ENCODE measurements around the gene HES7.
A peak's percentile ranks its signal among the peaks of the same experiment; 100 is the strongest.

HES7 gene

GRCh38 chr17:8141045-8141444 lies 17.1 kb upstream of the HES7 start:
- Mint-ChIP-seq H3K27me3 (peaks cover 2% of the 10 kb centered on the region), H3K9me3 (ENCODE audit: low read depth) (no peaks in the 10 kb centered on the region), H3K4me1 (ENCODE audit: low read depth) (peaks cover 2% of the 10 kb centered on the region), H3K4me3 (no peak overlapping the region), H3K36me3 (no peaks in the 10 kb centered on the region), H3K27ac (no peak overlapping the region)

- Mint-ChIP-seq H3K27me3 (peaks cover 2% of the 10 kb centered on the region), H3K36me3 (no peaks in the 10 kb centered on the region), H3K4me1 (ENCODE audit: low read depth) (peaks cover 2% of the 10 kb centered on the region), H3K4me3 (no peak overlapping the region), H3K9me3 (ENCODE audit: low read depth) (no peaks in the 10 kb centered on the region), H3K27ac (peak overlapping the region; percentile 28)
Measured at GRCh38 chr17:8140065-8141029, 16.4 kb upstream of the HES7 start.

GRCh38 chr17:8138672-8139371 lies 14.9 kb upstream of the HES7 start:
- H3K27ac Mint-ChIP-seq = no peak overlapping the region
- H3K4me3 Mint-ChIP-seq = no peak overlapping the region
- H3K27me3 Mint-ChIP-seq = peaks cover 2% of the 10 kb centered on the region
- peaks cover 2% of the 10 kb centered on the region for H3K4me1 Mint-ChIP-seq (ENCODE audit: low read depth)
- no peaks in the 10 kb centered on the region for H3K36me3 Mint-ChIP-seq
- no peaks in the 10 kb centered on the region for H3K9me3 Mint-ChIP-seq (ENCODE audit: low read depth)

- no peak overlapping the region for H3K27ac Mint-ChIP-seq
- H3K4me1 Mint-ChIP-seq (ENCODE audit: low read depth) = peaks cover 2% of the 10 kb centered on the region
- no peaks in the 10 kb centered on the region for H3K9me3 Mint-ChIP-seq (ENCODE audit: low read depth)
- H3K36me3 Mint-ChIP-seq = no peaks in the 10 kb centered on the region
- peaks cover 2% of the 10 kb centered on the region for H3K27me3 Mint-ChIP-seq
- no peak overlapping the region for H3K4me3 Mint-ChIP-seq
Measured at GRCh38 chr17:8138374-8138671, 14.4 kb upstream of the HES7 start.

GRCh38 chr17:8137645-8138373 lies 13.9 kb upstream of the HES7 start:
- Mint-ChIP-seq H3K27ac (no peak overlapping the region), H3K36me3 (no peaks in the 10 kb centered on the region), H3K4me3 (no peak overlapping the region), H3K27me3 (peaks cover 2% of the 10 kb centered on the region), H3K9me3 (ENCODE audit: low read depth) (no peaks in the 10 kb centered on the region), H3K4me1 (ENCODE audit: low read depth) (peaks cover 2% of the 10 kb centered on the region)

GRCh38 chr17:8133941-8134340 lies 10.0 kb upstream of the HES7 start:
- H3K27ac Mint-ChIP-seq = no peak overlapping the region
- peaks cover 2% of the 10 kb centered on the region for H3K27me3 Mint-ChIP-seq
- H3K9me3 Mint-ChIP-seq (ENCODE audit: low read depth) = no peaks in the 10 kb centered on the region
- H3K4me3 Mint-ChIP-seq = no peak overlapping the region
- H3K36me3 Mint-ChIP-seq = no peaks in the 10 kb centered on the region
- peaks cover 5% of the 10 kb centered on the region for H3K4me1 Mint-ChIP-seq (ENCODE audit: low read depth)

- H3K4me1 Mint-ChIP-seq (ENCODE audit: low read depth) = peaks cover 5% of the 10 kb centered on the region
- H3K36me3 Mint-ChIP-seq = no peaks in the 10 kb centered on the region
- no peaks in the 10 kb centered on the region for H3K9me3 Mint-ChIP-seq (ENCODE audit: low read depth)
- H3K27me3 Mint-ChIP-seq = peaks cover 2% of the 10 kb centered on the region
- no peak overlapping the region for H3K4me3 Mint-ChIP-seq
- no peak overlapping the region for H3K27ac Mint-ChIP-seq
Measured at GRCh38 chr17:8133399-8133798, 9.5 kb upstream of the HES7 start.

- peaks cover 4% of the 10 kb centered on the region for H3K27me3 Mint-ChIP-seq
- no peaks in the 10 kb centered on the region for H3K36me3 Mint-ChIP-seq
- no peak overlapping the region for H3K4me3 Mint-ChIP-seq
- H3K4me1 Mint-ChIP-seq (ENCODE audit: low read depth) = peaks cover 9% of the 10 kb centered on the region
- H3K9me3 Mint-ChIP-seq (ENCODE audit: low read depth) = no peaks in the 10 kb centered on the region
- H3K27ac Mint-ChIP-seq = no peak overlapping the region
Measured at GRCh38 chr17:8131844-8132441, 8.0 kb upstream of the HES7 start.

GRCh38 chr17:8128125-8128784 lies 4.3 kb upstream of the HES7 start:
- peaks cover 3% of the 10 kb centered on the region for H3K27me3 Mint-ChIP-seq
- H3K36me3 Mint-ChIP-seq = no peaks in the 10 kb centered on the region
- H3K4me1 Mint-ChIP-seq (ENCODE audit: low read depth) = peaks cover 38% of the 10 kb centered on the region
- no peak overlapping the region for H3K4me3 Mint-ChIP-seq
- H3K9me3 Mint-ChIP-seq (ENCODE audit: low read depth) = no peaks in the 10 kb centered on the region
- no peak overlapping the region for H3K27ac Mint-ChIP-seq

GRCh38 chr17:8126491-8127066 lies 2.7 kb upstream of the HES7 start:
- peak overlapping the region; percentile 85 for H3K27ac Mint-ChIP-seq
- peaks cover 44% of the 10 kb centered on the region for H3K4me1 Mint-ChIP-seq (ENCODE audit: low read depth)
- H3K9me3 Mint-ChIP-seq (ENCODE audit: low read depth) = no peaks in the 10 kb centered on the region
- peaks cover 4% of the 10 kb centered on the region for H3K27me3 Mint-ChIP-seq
- peak overlapping the region; percentile 93 for H3K4me3 Mint-ChIP-seq
- no peaks in the 10 kb centered on the region for H3K36me3 Mint-ChIP-seq

GRCh38 chr17:8125947-8126490 lies 2.1 kb upstream of the HES7 start:
- H3K4me1 Mint-ChIP-seq (ENCODE audit: low read depth) = peaks cover 45% of the 10 kb centered on the region
- H3K36me3 Mint-ChIP-seq = no peaks in the 10 kb centered on the region
- no peaks in the 10 kb centered on the region for H3K9me3 Mint-ChIP-seq (ENCODE audit: low read depth)
- H3K27ac Mint-ChIP-seq = peak overlapping the region; percentile 95
- peaks cover 4% of the 10 kb centered on the region for H3K27me3 Mint-ChIP-seq
- H3K4me3 Mint-ChIP-seq = peak overlapping the region; percentile 91

GRCh38 chr17:8125154-8125946 lies 1.4 kb upstream of the HES7 start:
- Mint-ChIP-seq H3K4me3 (peak overlapping the region; percentile 91), H3K27me3 (peaks cover 4% of the 10 kb centered on the region), H3K36me3 (no peaks in the 10 kb centered on the region), H3K9me3 (ENCODE audit: low read depth) (no peaks in the 10 kb centered on the region), H3K27ac (peak overlapping the region; percentile 95), H3K4me1 (ENCODE audit: low read depth) (peaks cover 51% of the 10 kb centered on the region)
